IPS-20b (cell line): ENCODE measurements around the gene RPS21.
"Not testable (repeated sequence)": the region's sequence is repeated elsewhere in the genome, so short reads cannot be mapped to it uniquely, and the experiment has no call there.

ENCODE experiments used
- H3K27ac ChIP-seq: one replicate; pipeline ENCODE4 v1.5.1; 2013; ENCODE audit warnings: low read length
- H3K27me3 ChIP-seq: 2 replicates; pipeline ENCODE4 v1.6.1; 2013; ENCODE audit warnings: mild to moderate bottlenecking, low read length, inconsistent platforms; ENCODE audit not compliant: insufficient read depth
- H3K36me3 ChIP-seq: 2 replicates; pipeline ENCODE4 v1.6.1; 2013; ENCODE audit warnings: low read depth, mild to moderate bottlenecking, inconsistent platforms, low read length, moderate library complexity; ENCODE audit not compliant: insufficient read depth
- H3K4me1 ChIP-seq: 2 replicates; pipeline ENCODE4 v1.6.1; 2013; ENCODE audit warnings: mild to moderate bottlenecking, control low read depth, inconsistent platforms, low read length, moderate library complexity; ENCODE audit not compliant: insufficient read depth
- H3K4me3 ChIP-seq: 2 replicates; pipeline ENCODE4 v1.5.1; 2013; ENCODE audit warnings: mild to moderate bottlenecking, low read length, inconsistent platforms
- H3K9ac ChIP-seq: 2 replicates; pipeline ENCODE4 v1.6.1; 2013; ENCODE audit warnings: low read depth, mild to moderate bottlenecking, inconsistent platforms, low read length, moderate library complexity
- H3K9me3 ChIP-seq: 2 replicates; pipeline ENCODE4 v1.6.1; 2013; ENCODE audit warnings: mild to moderate bottlenecking, low read depth, low read length, inconsistent platforms; ENCODE audit not compliant: insufficient read depth

The RPS21 gene

DNA sequence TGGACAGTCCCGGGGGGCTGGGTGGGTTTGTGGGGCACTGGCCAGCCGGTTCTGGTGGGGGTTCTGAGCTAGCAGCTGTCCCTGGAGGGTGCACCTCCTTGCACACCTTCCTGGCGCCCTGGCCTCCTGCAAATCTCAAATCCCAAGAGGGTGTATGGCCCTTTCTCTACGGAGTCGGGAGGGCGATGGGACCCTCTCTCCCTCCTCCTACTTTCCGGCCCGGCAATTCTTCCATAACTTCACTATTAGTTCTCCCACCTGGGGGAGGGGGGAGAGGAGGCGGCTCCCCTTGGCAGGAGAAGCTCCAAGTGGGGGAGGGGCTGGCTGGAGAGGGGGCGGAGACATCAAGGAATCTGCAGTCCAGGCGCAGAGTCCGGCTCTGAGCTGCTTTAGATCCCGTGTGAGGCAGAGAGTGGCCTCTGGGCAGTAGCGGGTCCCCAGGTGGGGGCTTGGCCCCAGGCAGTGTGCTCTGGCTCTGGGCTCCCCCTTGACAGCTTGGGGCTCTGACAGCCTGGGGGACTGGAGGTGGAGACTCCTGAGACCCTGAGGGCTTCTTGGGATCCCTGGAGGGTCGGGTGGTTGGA is 18.4 kb upstream of the RPS21 start:
- no peaks in the 10 kb centered on the region for H3K9me3 ChIP-seq
- H3K4me3 ChIP-seq, result peak overlapping the region; percentile 68; the same call in 1 of the 2 replicates
- no peaks in the 10 kb centered on the region for H3K36me3 ChIP-seq
- H3K4me1 ChIP-seq, result peaks cover 37% of the 10 kb centered on the region
- peak overlapping the region; percentile 70; the same call in 1 of the 2 replicates for H3K9ac ChIP-seq
- no peak overlapping the region for H3K27ac ChIP-seq
- peaks cover 3% of the 10 kb centered on the region; the same call in 1 of the 2 replicates for H3K27me3 ChIP-seq

DNA sequence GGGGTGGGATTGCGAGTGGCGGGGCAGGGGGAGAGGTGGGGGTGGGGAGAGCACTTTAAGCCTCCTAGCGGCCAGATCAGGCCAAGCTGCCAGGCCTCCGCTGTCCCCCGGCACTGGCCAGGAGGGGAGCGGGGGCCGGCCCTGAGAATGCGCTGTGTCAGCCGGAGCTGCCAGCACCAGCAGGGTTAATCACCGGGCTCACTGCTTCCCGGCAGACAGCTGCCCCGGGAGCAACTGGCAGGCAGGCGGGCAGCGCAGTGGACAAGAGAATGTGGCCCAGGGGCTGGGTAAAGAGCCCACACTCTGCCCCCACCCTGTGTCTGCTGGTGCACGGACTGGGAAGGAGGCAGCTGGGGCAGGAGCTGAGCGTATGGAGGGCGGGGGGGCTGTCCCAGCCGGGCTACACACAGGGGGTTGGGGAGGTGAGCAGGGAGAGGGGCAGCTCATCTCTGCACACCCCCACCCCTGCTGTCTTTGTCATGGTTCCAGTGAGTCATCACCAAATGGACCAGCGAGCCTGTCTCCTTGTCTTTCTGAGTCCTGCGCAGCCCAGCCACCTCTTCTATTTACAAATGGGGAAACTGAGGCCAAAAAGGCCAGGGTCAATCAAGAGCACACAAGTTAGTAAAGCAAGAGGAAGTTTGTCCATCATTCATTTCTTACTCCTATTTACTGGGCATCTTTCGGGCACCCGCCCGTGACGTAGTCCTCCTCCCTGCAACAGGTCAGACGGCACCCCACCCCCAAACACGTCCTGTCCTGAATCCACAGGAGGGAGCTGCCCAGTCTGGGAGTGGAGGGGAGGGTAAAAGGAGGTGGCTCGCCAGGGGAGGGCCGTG is 17.7 kb upstream of the RPS21 start:
- Histone ChIP-seq H3K4me1 (peaks cover 30% of the 10 kb centered on the region), H3K27ac (no peak overlapping the region)

DNA sequence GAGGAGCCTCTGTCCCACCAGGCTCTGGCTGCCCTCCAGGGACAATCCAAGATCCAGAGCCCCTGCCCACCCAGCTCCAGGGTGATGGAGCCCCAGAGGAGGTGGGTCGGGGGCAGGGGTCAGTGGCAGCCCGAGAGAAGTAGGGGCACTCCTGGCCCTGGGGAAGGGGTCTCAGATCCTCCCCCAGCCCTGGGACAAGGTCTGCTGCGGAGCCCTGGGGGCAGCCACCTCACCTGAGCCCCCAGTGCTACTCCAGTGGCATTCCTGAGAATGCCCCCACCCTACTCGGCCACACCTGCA is 17.1 kb upstream of the RPS21 start:
- H3K36me3 ChIP-seq, result no peaks in the 10 kb centered on the region
- H3K9me3 ChIP-seq, result no peaks in the 10 kb centered on the region
- no peak overlapping the region; the same call in 1 of the 2 replicates for H3K9ac ChIP-seq
- H3K4me1 ChIP-seq, result peaks cover 26% of the 10 kb centered on the region
- no peak overlapping the region for H3K27ac ChIP-seq
- H3K27me3 ChIP-seq, result peaks cover 3% of the 10 kb centered on the region; the same call in 1 of the 2 replicates
- H3K4me3 ChIP-seq, result no peak overlapping the region

More for the DNA sequence above, 17.7 kb upstream of the RPS21 start:
- H3K9ac ChIP-seq, result peak overlapping the region; percentile 70; the same call in 1 of the 2 replicates
- no peaks in the 10 kb centered on the region for H3K9me3 ChIP-seq
- no peaks in the 10 kb centered on the region for H3K36me3 ChIP-seq
- H3K4me3 ChIP-seq, result peak overlapping the region; percentile 68; the same call in 1 of the 2 replicates
- peaks cover 3% of the 10 kb centered on the region; the same call in 1 of the 2 replicates for H3K27me3 ChIP-seq

DNA sequence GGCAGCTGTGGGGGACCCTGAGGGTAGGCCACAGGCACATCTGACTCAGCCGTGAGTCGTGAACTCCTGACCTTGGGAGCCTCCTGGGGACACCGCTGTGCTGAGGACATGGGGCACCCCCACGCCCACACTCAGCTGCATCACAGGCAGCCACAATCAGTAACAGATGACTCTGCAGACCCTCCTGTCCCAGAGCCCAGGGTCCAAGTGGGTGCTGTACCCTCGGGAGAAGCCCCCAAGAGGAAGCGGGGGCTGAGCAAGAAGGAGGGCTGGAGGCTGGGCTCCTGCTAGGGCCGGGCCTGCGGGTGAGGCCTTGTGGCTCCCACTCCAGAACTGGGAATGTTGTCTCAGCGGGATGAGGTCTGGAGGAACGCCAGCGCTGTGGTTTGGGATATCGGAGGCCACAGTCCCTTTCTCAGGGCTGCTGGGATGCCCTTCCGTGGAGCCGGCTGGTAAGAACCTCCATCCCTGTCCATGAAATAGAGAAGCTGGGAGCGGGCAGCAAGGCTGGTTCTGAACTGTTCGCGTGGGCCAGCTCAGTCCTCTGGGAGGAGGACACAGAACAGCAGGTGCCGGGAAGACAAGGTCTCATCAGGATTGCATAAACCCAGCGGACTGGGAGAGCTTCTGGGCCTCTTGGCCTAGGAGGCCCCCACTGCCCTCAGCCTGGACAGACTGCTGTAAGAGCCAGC is 16.6 kb upstream of the RPS21 start:
- Histone ChIP-seq H3K36me3 (no peaks in the 10 kb centered on the region), H3K27me3 (peaks cover 3% of the 10 kb centered on the region; the same call in 1 of the 2 replicates), H3K9me3 (no peaks in the 10 kb centered on the region), H3K9ac (no peak overlapping the region; the same call in 1 of the 2 replicates), H3K4me1 (peaks cover 25% of the 10 kb centered on the region), H3K27ac (no peak overlapping the region), H3K4me3 (no peak overlapping the region)

DNA sequence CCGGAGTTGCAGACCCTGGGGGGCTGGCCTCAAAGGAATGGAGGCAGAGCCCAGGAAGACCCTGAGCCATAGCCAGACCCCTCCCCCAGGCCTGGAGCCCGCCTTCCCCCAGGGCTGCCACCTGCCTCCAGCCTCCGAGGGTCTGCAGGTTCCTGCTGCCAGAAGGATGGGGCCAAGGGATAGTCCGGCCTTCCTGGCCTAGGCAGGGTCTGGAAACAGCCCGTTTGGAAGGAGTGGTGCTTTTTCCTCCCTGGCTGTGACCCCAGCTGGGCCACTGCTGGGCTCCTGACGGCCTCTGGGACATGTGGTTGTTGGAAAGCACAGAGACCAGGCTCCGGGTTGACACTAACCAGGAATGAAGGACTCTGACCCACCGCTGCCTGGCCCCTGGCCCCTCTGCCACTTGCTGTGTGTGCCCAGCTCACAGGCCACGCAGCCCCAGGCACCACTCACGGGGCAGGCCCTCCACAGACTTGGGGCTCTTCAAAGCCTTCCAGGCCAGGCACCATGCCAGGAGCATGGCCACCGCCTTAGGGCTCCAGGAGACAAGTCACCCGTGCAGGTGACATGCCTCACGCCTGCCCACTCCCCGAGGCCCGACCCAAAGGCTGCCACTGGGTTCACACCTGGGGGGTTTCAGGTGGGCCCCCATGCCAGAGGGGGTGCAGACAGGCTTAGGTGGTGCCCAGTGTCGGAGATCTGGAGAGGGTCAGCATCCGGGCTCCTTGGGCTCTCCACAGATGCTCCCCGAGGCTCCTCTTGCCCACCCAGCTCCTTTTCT is 15.9 kb upstream of the RPS21 start:
- H3K9me3 ChIP-seq, result no peaks in the 10 kb centered on the region
- H3K36me3 ChIP-seq, result no peaks in the 10 kb centered on the region
- H3K27me3 ChIP-seq, result peaks cover 3% of the 10 kb centered on the region; the same call in 1 of the 2 replicates
- no peak overlapping the region for H3K27ac ChIP-seq
- H3K4me3 ChIP-seq, result no peak overlapping the region
- peaks cover 26% of the 10 kb centered on the region for H3K4me1 ChIP-seq
- H3K9ac ChIP-seq, result no peak overlapping the region

DNA sequence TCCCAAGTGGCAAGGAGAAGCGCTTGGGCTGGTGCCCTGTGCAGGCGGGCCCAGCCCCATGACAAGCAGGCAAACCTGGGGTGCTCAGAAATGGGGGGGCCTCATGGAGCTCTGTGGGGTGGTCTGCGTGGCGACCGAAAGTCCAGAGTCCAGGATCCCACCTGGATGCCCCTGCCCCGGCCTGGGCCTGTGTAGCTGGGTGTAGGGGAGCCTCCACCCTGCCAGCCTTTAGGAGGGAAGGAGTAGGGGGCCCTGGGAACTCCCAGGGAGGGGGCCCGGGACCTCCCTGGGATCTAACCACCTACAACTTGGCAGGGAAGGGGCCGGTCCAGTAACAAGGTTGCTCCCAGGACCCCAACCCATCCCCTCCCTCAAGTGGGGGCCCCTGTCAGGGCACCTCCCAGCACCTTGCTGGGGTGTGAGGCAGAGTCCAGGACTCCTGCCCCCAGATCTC is 15.3 kb upstream of the RPS21 start:
- Histone ChIP-seq H3K9me3 (no peaks in the 10 kb centered on the region), H3K4me1 (peaks cover 31% of the 10 kb centered on the region), H3K36me3 (no peaks in the 10 kb centered on the region), H3K9ac (no peak overlapping the region), H3K4me3 (no peak overlapping the region), H3K27ac (no peak overlapping the region), H3K27me3 (peaks cover 3% of the 10 kb centered on the region; the same call in 1 of the 2 replicates)

DNA sequence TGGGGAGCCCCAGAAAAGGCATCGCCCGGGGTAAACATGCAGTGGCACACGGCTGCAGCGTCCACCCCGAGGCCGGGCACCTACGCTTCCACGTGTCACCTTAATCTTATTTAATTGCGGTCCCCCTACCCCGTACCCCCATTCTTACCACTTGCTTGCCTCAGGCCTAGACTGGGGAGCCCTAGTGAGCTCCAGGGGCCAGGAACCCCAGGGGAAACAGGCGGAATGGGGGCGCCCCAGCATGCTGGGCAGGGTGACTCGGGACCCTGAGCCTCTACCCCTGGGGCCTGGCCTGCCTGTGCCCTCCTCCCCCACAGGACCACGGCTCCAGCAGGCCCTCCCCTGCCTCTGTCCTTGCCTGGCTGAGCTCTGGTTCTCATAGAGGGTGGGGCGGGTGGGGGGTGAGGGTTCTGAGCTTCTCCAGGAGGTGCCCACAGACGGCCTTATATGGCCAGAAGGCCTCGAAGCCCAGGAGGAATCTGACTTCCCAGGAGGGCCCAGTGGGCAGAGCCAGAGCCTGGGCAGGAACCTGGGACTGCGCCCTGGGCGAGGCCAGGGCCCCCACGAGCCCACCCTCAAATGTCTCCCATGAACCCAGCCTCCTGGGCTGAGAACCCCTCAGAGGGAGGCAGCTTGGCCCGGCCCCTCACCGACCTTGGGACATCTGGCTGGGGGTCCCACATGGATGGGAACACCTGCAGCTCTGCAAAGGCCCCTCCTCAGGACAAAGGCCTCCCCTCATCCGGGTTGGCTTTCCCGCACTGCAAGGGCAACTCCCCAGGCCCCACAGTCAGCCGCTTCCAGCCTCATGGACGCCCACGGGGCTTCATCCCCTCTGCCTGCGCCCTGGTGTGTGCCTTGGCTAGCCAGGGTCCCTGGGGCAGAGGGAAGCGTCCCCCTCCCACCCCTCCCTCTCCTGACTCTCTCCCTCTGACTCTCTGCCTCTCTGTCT is 14.6 kb upstream of the RPS21 start:
- H3K27me3 ChIP-seq, result peaks cover 3% of the 10 kb centered on the region; the same call in 1 of the 2 replicates
- H3K36me3 ChIP-seq, result no peaks in the 10 kb centered on the region
- peaks cover 37% of the 10 kb centered on the region for H3K4me1 ChIP-seq
- no peak overlapping the region for H3K9ac ChIP-seq
- H3K4me3 ChIP-seq, result no peak overlapping the region
- H3K27ac ChIP-seq, result no peak overlapping the region
- H3K9me3 ChIP-seq, result no peaks in the 10 kb centered on the region

DNA sequence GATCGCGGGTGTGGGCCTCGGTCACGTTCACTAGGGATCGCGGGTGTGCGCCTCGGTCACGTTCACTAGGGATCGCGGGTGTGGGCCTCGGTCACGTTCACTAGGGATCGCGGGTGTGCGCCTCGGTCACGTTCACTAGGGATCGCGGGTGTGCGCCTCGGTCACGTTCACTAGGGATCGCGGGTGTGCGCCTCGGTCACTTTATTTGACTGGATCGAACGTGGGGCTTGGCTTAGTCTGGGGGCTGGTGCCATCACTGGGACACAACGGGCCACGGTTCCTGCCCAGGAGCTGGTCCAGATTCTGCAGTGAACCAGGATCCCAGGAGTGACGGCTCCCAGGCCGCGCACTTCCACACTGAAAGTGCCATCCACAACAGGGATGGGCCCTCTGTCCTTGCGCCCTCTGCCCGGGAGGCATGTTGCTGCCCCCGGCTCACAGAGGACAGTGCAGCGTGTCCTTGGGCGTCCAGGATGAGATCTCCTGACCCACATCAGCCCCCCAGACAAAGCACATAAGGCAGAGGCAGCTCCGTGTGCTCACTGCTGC is 13.2 kb upstream of the RPS21 start:
- H3K4me1 ChIP-seq, result peaks cover 34% of the 10 kb centered on the region
- H3K4me3 ChIP-seq, H3K27me3 ChIP-seq, H3K36me3 ChIP-seq, H3K9ac ChIP-seq, H3K9me3 ChIP-seq, H3K27ac ChIP-seq: not testable (repeated sequence)

DNA sequence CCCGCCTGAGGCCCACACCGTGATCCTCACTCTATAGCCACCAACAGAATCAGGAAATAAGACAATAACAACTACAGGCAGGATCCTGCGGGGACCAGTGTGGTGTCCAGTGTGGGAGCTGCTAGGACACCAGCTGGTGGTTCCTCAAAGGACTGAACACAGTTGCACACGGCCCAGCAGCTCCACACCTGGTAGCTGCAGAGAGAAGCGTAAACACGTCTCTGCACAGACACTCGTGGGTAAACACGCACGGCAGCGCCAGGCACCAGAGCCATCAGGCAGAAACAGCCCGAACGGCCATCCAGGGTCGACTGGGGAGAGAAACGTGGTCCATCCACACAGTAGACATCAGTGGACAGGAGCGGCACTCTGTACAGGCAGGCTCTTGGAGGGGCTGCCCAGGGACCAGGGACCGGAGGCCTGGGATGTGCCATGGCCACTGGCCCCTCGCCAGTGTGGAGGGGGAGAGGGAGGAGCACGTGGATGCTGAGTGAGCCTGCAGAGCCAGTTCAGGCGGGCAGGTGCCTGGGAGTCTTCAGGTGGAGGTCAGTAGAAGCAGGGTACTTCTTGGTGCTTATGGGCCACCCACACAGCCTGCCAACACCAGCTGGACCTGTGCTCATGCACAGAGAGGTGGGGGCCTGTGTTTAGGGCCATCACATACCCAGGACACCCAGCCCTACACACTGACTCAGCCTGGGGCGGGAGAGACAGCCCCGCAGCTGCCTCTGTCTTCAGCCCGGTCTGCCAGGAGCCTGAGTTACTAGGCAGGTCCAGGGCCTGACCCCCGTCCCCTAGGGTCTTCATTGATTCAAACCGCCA is 12.4 kb upstream of the RPS21 start:
- Histone ChIP-seq H3K4me3 (no peak overlapping the region), H3K27ac (no peak overlapping the region), H3K27me3 (no peaks in the 10 kb centered on the region), H3K9me3 (no peaks in the 10 kb centered on the region), H3K9ac (no peak overlapping the region), H3K4me1 (peaks cover 29% of the 10 kb centered on the region), H3K36me3 (no peaks in the 10 kb centered on the region)
